Measurements from ENCODE around the gene EFCAB14. TPM values are rescaled to one million over a fixed set of nuclear protein-coding genes. Genes with fewer than 3 reads are reported as not detected.
A peak's percentile ranks its signal among the peaks of the same experiment; 100 is the strongest.

Gene EFCAB14
- total and polyA plus RNA-seq, 4 donors = 39.9 to 108 (median 73.8) TPM

- DNase-seq (no peak), ATAC-seq (ENCODE audit: low FRiP score) (no peak)
- Histone ChIP-seq H3K4me3 (ENCODE audit: low read length in 2 of 2) (no peak overlapping the region), H3K4me1 (ENCODE audit: control insufficient read depth in 1 of 2, insufficient read depth in 2 of 2, low read length in 2 of 2) (no peaks in the 10 kb centered on the region), H3K36me3 (ENCODE audit: control insufficient read depth in 1 of 2, insufficient read depth in 2 of 2, low read length in 1 of 2) (peaks cover 8% of the 10 kb centered on the region in 2 donors), H3K9me3 (ENCODE audit: control insufficient read depth, low read length) (no peaks in the 10 kb centered on the region), H3K27me3 (ENCODE audit: control insufficient read depth in 1 of 2, insufficient read depth in 2 of 2, low read length in 1 of 2) (no peaks in the 10 kb centered on the region), H3K27ac (ENCODE audit: low read depth in 1 of 2, low read length in 2 of 2) (no peak overlapping the region)
- WGBS, 2 donors = 95 to 98% methylated on average over 2 of the region's 2 CpGs
- intact Hi-C loops (cut with DNase I) = no loop called here
Measured at GRCh38 chr1:46649764-46650163, 69.2 kb downstream of the EFCAB14 start.

- no peaks in the 10 kb centered on the region for H3K27me3 ChIP-seq (ENCODE audit: control insufficient read depth in 1 of 2, insufficient read depth in 2 of 2, low read length in 1 of 2)
- ATAC-seq (ENCODE audit: low FRiP score) (no peak), DNase-seq (no peak)
- peaks cover 7 to 10% of the 10 kb centered on the region in 2 donors for H3K36me3 ChIP-seq (ENCODE audit: control insufficient read depth in 1 of 2, insufficient read depth in 2 of 2, low read length in 1 of 2)
- H3K27ac ChIP-seq (ENCODE audit: low read depth in 1 of 2, low read length in 2 of 2) = no peak overlapping the region
- intact Hi-C loops (cut with DNase I) = no loop called here
- H3K9me3 ChIP-seq (ENCODE audit: control insufficient read depth, low read length) = no peaks in the 10 kb centered on the region
- H3K4me1 ChIP-seq (ENCODE audit: control insufficient read depth in 1 of 2, insufficient read depth in 2 of 2, low read length in 2 of 2) = peaks cover 0 to 2% of the 10 kb centered on the region in 2 donors
- 94 to 98% methylated on average over 3 of the region's 3 CpGs for WGBS, 2 donors
- H3K4me3 ChIP-seq (ENCODE audit: low read length in 2 of 2) = no peak overlapping the region
Measured at GRCh38 chr1:46647611-46648010, 71.3 kb downstream of the EFCAB14 start.

DNA sequence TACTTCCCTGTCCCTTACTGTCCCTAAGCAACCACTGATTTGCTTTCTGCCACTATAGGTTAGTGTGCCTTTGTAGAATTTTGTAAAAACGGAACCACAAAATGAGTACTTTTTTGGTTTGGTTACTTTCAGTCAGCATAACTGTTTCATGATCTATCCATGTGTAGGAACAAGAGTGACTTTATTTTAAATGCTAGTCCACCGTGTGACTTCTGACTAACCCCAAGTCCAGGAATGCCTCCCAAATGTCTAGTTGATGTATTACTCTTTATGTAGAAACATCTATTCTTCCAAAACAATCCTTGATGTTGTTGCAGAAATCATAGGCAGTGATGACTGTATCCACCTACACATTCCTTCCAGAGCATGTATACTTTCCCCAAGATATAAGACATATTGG lies 72.1 kb downstream of the EFCAB14 start:
- Histone ChIP-seq H3K27me3 (ENCODE audit: control insufficient read depth in 1 of 2, insufficient read depth in 2 of 2, low read length in 1 of 2) (no peaks in the 10 kb centered on the region), H3K36me3 (ENCODE audit: control insufficient read depth in 1 of 2, insufficient read depth in 2 of 2, low read length in 1 of 2) (peaks cover 7 to 10% of the 10 kb centered on the region in 2 donors), H3K27ac (ENCODE audit: low read depth in 1 of 2, low read length in 2 of 2) (no peak overlapping the region), H3K4me3 (ENCODE audit: low read length in 2 of 2) (no peak overlapping the region), H3K9me3 (ENCODE audit: control insufficient read depth, low read length) (no peaks in the 10 kb centered on the region), H3K4me1 (ENCODE audit: control insufficient read depth in 1 of 2, insufficient read depth in 2 of 2, low read length in 2 of 2) (peaks cover 0 to 2% of the 10 kb centered on the region in 2 donors)
- intact Hi-C loops (cut with DNase I) = no loop called here
- no peak for DNase-seq
- 61 to 64% methylated on average over 2 of the region's 2 CpGs for WGBS, 2 donors
- ATAC-seq (ENCODE audit: low FRiP score) = no peak

GRCh38 chr1:46646331-46646730 lies 72.6 kb downstream of the EFCAB14 start:
- H3K9me3 ChIP-seq (ENCODE audit: control insufficient read depth, low read length) = no peaks in the 10 kb centered on the region
- ATAC-seq (ENCODE audit: low FRiP score) (no peak), DNase-seq (no peak)
- H3K4me1 ChIP-seq (ENCODE audit: control insufficient read depth in 1 of 2, insufficient read depth in 2 of 2, low read length in 2 of 2) = peaks cover 0 to 2% of the 10 kb centered on the region in 2 donors
- 46 to 53% methylated on average over 1 of the region's 1 CpG for WGBS, 2 donors
- no peak overlapping the region for H3K4me3 ChIP-seq (ENCODE audit: low read length in 2 of 2)
- intact Hi-C loops (cut with DNase I) = no loop called here
- H3K27me3 ChIP-seq (ENCODE audit: control insufficient read depth in 1 of 2, insufficient read depth in 2 of 2, low read length in 1 of 2) = no peaks in the 10 kb centered on the region
- H3K36me3 ChIP-seq (ENCODE audit: control insufficient read depth in 1 of 2, insufficient read depth in 2 of 2, low read length in 1 of 2) = peaks cover 7 to 10% of the 10 kb centered on the region in 2 donors
- no peak overlapping the region for H3K27ac ChIP-seq (ENCODE audit: low read depth in 1 of 2, low read length in 2 of 2)

- intact Hi-C loops (cut with DNase I) = no loop called here
- H3K27ac ChIP-seq (ENCODE audit: low read depth in 1 of 2, low read length in 2 of 2) = no peak overlapping the region
- no peaks in the 10 kb centered on the region for H3K9me3 ChIP-seq (ENCODE audit: control insufficient read depth, low read length)
- H3K36me3 ChIP-seq (ENCODE audit: control insufficient read depth in 1 of 2, insufficient read depth in 2 of 2, low read length in 1 of 2) = peaks cover 7 to 10% of the 10 kb centered on the region in 2 donors
- no peak for DNase-seq
- WGBS, 2 donors = 95 to 96% methylated on average over 4 of the region's 4 CpGs
- H3K4me3 ChIP-seq (ENCODE audit: low read length in 2 of 2) = no peak overlapping the region
- peaks cover 0 to 2% of the 10 kb centered on the region in 2 donors for H3K4me1 ChIP-seq (ENCODE audit: control insufficient read depth in 1 of 2, insufficient read depth in 2 of 2, low read length in 2 of 2)
- no peaks in the 10 kb centered on the region for H3K27me3 ChIP-seq (ENCODE audit: control insufficient read depth in 1 of 2, insufficient read depth in 2 of 2, low read length in 1 of 2)
- no peak for ATAC-seq (ENCODE audit: low FRiP score)
Measured at GRCh38 chr1:46645815-46646214, 73.1 kb downstream of the EFCAB14 start.

- H3K27me3 ChIP-seq (ENCODE audit: control insufficient read depth in 1 of 2, insufficient read depth in 2 of 2, low read length in 1 of 2) = no peaks in the 10 kb centered on the region
- no peak for DNase-seq
- H3K36me3 ChIP-seq (ENCODE audit: control insufficient read depth in 1 of 2, insufficient read depth in 2 of 2, low read length in 1 of 2) = peaks cover 3 to 5% of the 10 kb centered on the region in 2 donors
- H3K27ac ChIP-seq (ENCODE audit: low read depth in 1 of 2, low read length in 2 of 2) = peak overlapping the region in 1 of 2 donors; percentile 68
- H3K4me1 ChIP-seq (ENCODE audit: control insufficient read depth in 1 of 2, insufficient read depth in 2 of 2, low read length in 2 of 2) = peaks cover 0 to 2% of the 10 kb centered on the region in 2 donors
- intact Hi-C loops (cut with DNase I) = no loop called here
- ATAC-seq (ENCODE audit: low FRiP score) = no peak
- no peak overlapping the region for H3K4me3 ChIP-seq (ENCODE audit: low read length in 2 of 2)
- H3K9me3 ChIP-seq (ENCODE audit: control insufficient read depth, low read length) = no peaks in the 10 kb centered on the region
Measured at GRCh38 chr1:46643368-46643775, 75.5 kb downstream of the EFCAB14 start.

- Histone ChIP-seq H3K9me3 (ENCODE audit: control insufficient read depth, low read length) (no peaks in the 10 kb centered on the region), H3K27me3 (ENCODE audit: control insufficient read depth in 1 of 2, insufficient read depth in 2 of 2, low read length in 1 of 2) (no peaks in the 10 kb centered on the region), H3K4me1 (ENCODE audit: control insufficient read depth in 1 of 2, insufficient read depth in 2 of 2, low read length in 2 of 2) (peaks cover 0 to 2% of the 10 kb centered on the region in 2 donors), H3K36me3 (ENCODE audit: control insufficient read depth in 1 of 2, insufficient read depth in 2 of 2, low read length in 1 of 2) (peaks cover 3% of the 10 kb centered on the region in 2 donors), H3K27ac (ENCODE audit: low read depth in 1 of 2, low read length in 2 of 2) (no peak overlapping the region), H3K4me3 (ENCODE audit: low read length in 2 of 2) (no peak overlapping the region)
- intact Hi-C loops (cut with DNase I) = no loop called here
- no peak for ATAC-seq (ENCODE audit: low FRiP score)
- DNase-seq = no peak
Measured at GRCh38 chr1:46642115-46642680, 76.7 kb downstream of the EFCAB14 start.

- Histone ChIP-seq H3K4me3 (ENCODE audit: low read length in 2 of 2) (no peak overlapping the region), H3K9me3 (ENCODE audit: control insufficient read depth, low read length) (no peaks in the 10 kb centered on the region), H3K4me1 (ENCODE audit: control insufficient read depth in 1 of 2, insufficient read depth in 2 of 2, low read length in 2 of 2) (peaks cover 2 to 3% of the 10 kb centered on the region in 2 donors), H3K27me3 (ENCODE audit: control insufficient read depth in 1 of 2, insufficient read depth in 2 of 2, low read length in 1 of 2) (no peaks in the 10 kb centered on the region), H3K36me3 (ENCODE audit: control insufficient read depth in 1 of 2, insufficient read depth in 2 of 2, low read length in 1 of 2) (peaks cover 3 to 12% of the 10 kb centered on the region in 2 donors), H3K27ac (ENCODE audit: low read depth in 1 of 2, low read length in 2 of 2) (peak overlapping the region in 1 of 2 donors; percentile 5)
- 41 to 43% methylated on average over 1 of the region's 1 CpG for WGBS, 2 donors
- DNase-seq = no peak
- intact Hi-C loops (cut with DNase I) = no loop called here
- ATAC-seq (ENCODE audit: low FRiP score) = no peak
Measured at GRCh38 chr1:46639547-46639946, 79.4 kb downstream of the EFCAB14 start.

GRCh38 chr1:46638921-46639320 lies 80.0 kb downstream of the EFCAB14 start:
- Histone ChIP-seq H3K27me3 (ENCODE audit: control insufficient read depth in 1 of 2, insufficient read depth in 2 of 2, low read length in 1 of 2) (no peaks in the 10 kb centered on the region), H3K27ac (ENCODE audit: low read depth in 1 of 2, low read length in 2 of 2) (no peak overlapping the region), H3K4me3 (ENCODE audit: low read length in 2 of 2) (no peak overlapping the region), H3K36me3 (ENCODE audit: control insufficient read depth in 1 of 2, insufficient read depth in 2 of 2, low read length in 1 of 2) (peaks cover 5 to 12% of the 10 kb centered on the region in 2 donors), H3K4me1 (ENCODE audit: control insufficient read depth in 1 of 2, insufficient read depth in 2 of 2, low read length in 2 of 2) (peaks cover 2 to 3% of the 10 kb centered on the region in 2 donors), H3K9me3 (ENCODE audit: control insufficient read depth, low read length) (no peaks in the 10 kb centered on the region)
- intact Hi-C loops (cut with DNase I) = no loop called here
- ATAC-seq (ENCODE audit: low FRiP score) (no peak), DNase-seq (no peak)

Measured in aorta (tissue), 5 donors.